MV-4-11 (cell line): ENCODE data around the gene FOXJ1.

Experiments
- DNase-seq: peaks from one replicate; lab custom pipeline; 2025; lab: John Stamatoyannopoulos, UW

The FOXJ1 gene

GRCh38 chr17:76091526-76092286 lies 49.3 kb downstream of the FOXJ1 start:
- DNase-seq = no peak

- DNase-seq = no peak
These were observed 50.4 kb downstream of the FOXJ1 start for GRCh38 chr17:76090517-76091129.

GRCh38 chr17:76089680-76090516 lies 51.1 kb downstream of the FOXJ1 start:
- no peak for DNase-seq

DNA sequence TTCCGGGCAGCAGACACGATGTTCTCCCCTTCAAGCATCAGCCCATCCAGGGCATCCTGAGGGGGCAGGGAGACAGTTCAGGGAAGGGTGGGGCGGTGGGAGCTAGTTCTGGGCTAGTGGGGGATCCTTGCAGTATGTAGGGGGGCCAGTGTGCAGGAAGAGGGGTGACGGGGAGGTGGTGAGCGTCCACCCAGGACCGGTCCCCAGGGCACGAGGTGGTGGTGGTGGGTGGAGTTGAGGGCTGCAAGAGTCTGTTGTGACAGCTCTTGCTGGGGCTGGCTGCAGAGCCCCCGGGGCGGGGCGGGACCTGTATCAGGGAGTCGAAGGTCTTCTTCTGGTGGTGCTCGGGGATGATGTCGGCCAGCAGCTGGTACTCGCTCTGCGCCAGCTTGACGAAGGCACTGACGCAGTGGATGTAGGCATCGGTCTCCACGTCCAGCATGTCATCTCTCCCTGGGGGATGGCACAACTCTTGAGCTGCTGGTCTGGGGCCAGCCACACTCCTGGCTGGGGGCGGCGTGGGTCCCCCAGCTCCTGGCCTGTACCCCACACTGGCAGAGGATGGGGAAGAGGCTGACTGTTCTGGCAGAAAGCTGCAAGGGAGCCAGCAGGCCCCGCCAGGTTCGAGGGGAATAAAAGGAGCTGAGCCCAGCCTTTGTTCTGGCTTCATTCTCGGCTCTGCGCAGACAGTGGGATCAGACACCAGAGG lies 52.0 kb downstream of the FOXJ1 start:
- no peak for DNase-seq

DNA sequence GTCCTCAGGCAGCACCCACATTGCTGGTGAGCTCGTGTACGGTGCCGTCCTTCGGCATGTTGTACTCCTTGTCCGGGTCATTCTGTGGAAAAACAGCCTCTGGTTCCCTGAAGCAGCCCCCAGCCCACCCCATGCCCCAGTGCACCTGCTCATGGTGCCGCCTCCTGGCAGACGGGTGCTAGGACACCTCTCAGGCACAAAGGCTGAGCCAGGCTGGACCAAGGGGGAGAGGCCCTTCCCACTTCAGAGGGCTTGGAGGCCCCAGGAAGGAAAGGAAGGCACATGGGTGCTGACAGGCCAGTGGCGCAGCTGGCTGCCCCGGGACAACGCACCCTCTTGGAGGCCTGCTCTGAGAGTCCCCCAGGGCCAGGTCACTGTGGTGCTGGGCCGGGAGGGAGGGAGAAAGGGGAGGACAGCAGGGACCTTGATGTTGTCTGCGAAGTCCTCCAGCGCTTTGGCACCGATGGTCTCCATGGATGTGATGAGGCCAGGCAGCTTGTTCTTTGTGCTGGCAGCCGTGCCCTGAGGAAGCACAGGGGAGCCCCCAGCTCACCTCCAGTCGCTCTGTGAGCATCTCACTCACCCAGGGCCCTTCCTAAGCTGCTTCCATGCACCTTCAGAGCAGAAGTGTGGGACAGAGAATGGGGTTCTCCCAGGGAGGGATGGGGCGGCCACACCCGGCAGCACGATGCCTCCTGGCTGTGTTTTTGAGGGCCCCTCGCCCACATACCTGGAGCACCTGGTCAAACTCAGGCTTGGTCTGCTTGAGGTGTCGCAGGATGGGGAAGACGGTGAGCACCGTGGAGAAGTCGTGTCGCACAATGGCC lies 52.8 kb downstream of the FOXJ1 start:
- no peak for DNase-seq

DNA sequence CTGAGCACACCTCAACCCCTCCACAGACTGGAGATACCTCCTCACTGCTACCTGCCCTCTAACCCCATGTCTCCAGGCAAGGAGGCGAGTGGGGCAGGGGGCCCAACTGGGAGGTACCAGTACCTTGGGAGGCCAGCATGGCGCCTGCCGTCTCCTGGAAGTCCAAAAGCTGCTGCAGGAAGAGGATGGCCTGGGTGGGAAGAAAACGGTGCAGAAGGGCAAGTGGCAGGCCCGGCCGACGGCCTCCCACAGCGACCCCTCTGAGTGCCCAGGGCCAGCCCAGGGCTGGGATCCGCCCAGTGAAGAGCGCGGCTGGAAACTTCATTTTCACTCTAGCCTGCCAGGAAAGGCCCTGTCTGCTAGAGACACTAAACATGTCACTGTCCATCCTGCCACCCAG lies 53.5 kb downstream of the FOXJ1 start:
- no peak for DNase-seq

- no peak for DNase-seq
These were observed 54.7 kb downstream of the FOXJ1 start for GRCh38 chr17:76086384-76086783.
